C1 segment of cervical spinal cord (tissue), 14 donors: Measurements from ENCODE around the gene DRICH1.
A peak's percentile ranks its signal among the peaks of the same experiment; 100 is the strongest.
"Not testable (repeated sequence)": the region's sequence is repeated elsewhere in the genome, so short reads cannot be mapped to it uniquely, and the experiment has no call there.

Experiments used
- DNase-seq, 14 donors: peaks; one replicate each; lab custom pipeline; 2025; lab: John Stamatoyannopoulos, UW

Gene DRICH1

GRCh38 chr22:23649071-23649501 is 17.0 kb upstream of the DRICH1 start:
- no peak for DNase-seq

- DNase-seq: not testable (repeated sequence)
Observed at GRCh38 chr22:23646526-23646925, 14.4 kb upstream of the DRICH1 start.

- not testable (repeated sequence) for DNase-seq
Observed at GRCh38 chr22:23640206-23640605, 8.1 kb upstream of the DRICH1 start.

GRCh38 chr22:23639661-23640060 is 7.5 kb upstream of the DRICH1 start:
- DNase-seq: no peak

GRCh38 chr22:23638611-23639010 is 6.5 kb upstream of the DRICH1 start:
- DNase-seq: no peak

GRCh38 chr22:23635291-23635690 is 3.2 kb upstream of the DRICH1 start:
- not testable (repeated sequence) for DNase-seq

GRCh38 chr22:23628056-23628743 is 3.9 kb downstream of the DRICH1 start:
- DNase-seq: not testable (repeated sequence)

GRCh38 chr22:23627401-23628055 is 4.6 kb downstream of the DRICH1 start:
- DNase-seq: peak in 2 of 14 donors; percentile 2 to 5

GRCh38 chr22:23626286-23626975 is 5.7 kb downstream of the DRICH1 start:
- DNase-seq: no peak

- no peak for DNase-seq
Observed at GRCh38 chr22:23622634-23623033, 9.5 kb downstream of the DRICH1 start.

GRCh38 chr22:23621916-23622315 is 10.2 kb downstream of the DRICH1 start:
- not testable (repeated sequence) for DNase-seq

GRCh38 chr22:23621082-23621780 is 10.9 kb downstream of the DRICH1 start:
- no peak for DNase-seq

- DNase-seq: no peak
Observed at GRCh38 chr22:23613193-23613972, 18.7 kb downstream of the DRICH1 start.

GRCh38 chr22:23609983-23610781 is 21.9 kb downstream of the DRICH1 start:
- DNase-seq: no peak

GRCh38 chr22:23608583-23608982 is 23.5 kb downstream of the DRICH1 start:
- no peak for DNase-seq

GRCh38 chr22:23606204-23607131 is 25.7 kb downstream of the DRICH1 start:
- no peak for DNase-seq

GRCh38 chr22:23604939-23605712 is 27.0 kb downstream of the DRICH1 start:
- DNase-seq: no peak

- DNase-seq: no peak
Observed at GRCh38 chr22:23603266-23603665, 28.9 kb downstream of the DRICH1 start.
